Measurements from ENCODE around the gene TGIF1. TPM values are rescaled to one million over a fixed set of nuclear protein-coding genes. Genes with fewer than 3 reads are reported as not detected.

Gene TGIF1
- total RNA-seq, 1 donor from 2014 or later, result 170 TPM

- no peak for TF ChIP-seq CTCF (conservative IDR thresholded peaks at IDR 0.05; ENCODE audit: low read depth, low read length)
- DNase-seq (ENCODE audit: low read depth), result no peak
- no peak overlapping the region for H3K4me3 ChIP-seq (ENCODE audit: low read depth, low read length)
Observed at GRCh38 chr18:3420919-3421279, 29.1 kb upstream of the TGIF1 start.

- no peak overlapping the region for H3K4me3 ChIP-seq (ENCODE audit: low read depth, low read length)
- no peak for TF ChIP-seq CTCF (conservative IDR thresholded peaks at IDR 0.05; ENCODE audit: low read depth, low read length)
- no peak for DNase-seq (ENCODE audit: low read depth)
Observed at GRCh38 chr18:3422905-3423304, 27.1 kb upstream of the TGIF1 start.

- TF ChIP-seq CTCF (conservative IDR thresholded peaks at IDR 0.05; ENCODE audit: low read depth, low read length), result no peak
- H3K4me3 ChIP-seq (ENCODE audit: low read depth, low read length), result no peak overlapping the region
- no peak for DNase-seq (ENCODE audit: low read depth)
Observed at GRCh38 chr18:3424280-3424890, 25.6 kb upstream of the TGIF1 start.

GRCh38 chr18:3425030-3425429 lies 24.9 kb upstream of the TGIF1 start:
- no peak for TF ChIP-seq CTCF (conservative IDR thresholded peaks at IDR 0.05; ENCODE audit: low read depth, low read length)
- no peak for DNase-seq (ENCODE audit: low read depth)
- H3K4me3 ChIP-seq (ENCODE audit: low read depth, low read length), result no peak overlapping the region

- H3K4me3 ChIP-seq (ENCODE audit: low read depth, low read length), result no peak overlapping the region
- no peak for TF ChIP-seq CTCF (conservative IDR thresholded peaks at IDR 0.05; ENCODE audit: low read depth, low read length)
- no peak for DNase-seq (ENCODE audit: low read depth)
Observed at GRCh38 chr18:3425446-3425845, 24.5 kb upstream of the TGIF1 start.

- no peak overlapping the region for H3K4me3 ChIP-seq (ENCODE audit: low read depth, low read length)
- TF ChIP-seq CTCF (conservative IDR thresholded peaks at IDR 0.05; ENCODE audit: low read depth, low read length), result no peak
- DNase-seq (ENCODE audit: low read depth), result no peak
Observed at GRCh38 chr18:3426074-3426473, 23.9 kb upstream of the TGIF1 start.

GRCh38 chr18:3427944-3428343 lies 22.0 kb upstream of the TGIF1 start:
- no peak for TF ChIP-seq CTCF (conservative IDR thresholded peaks at IDR 0.05; ENCODE audit: low read depth, low read length)
- no peak for DNase-seq (ENCODE audit: low read depth)

More at GRCh38 chr18:3427944-3428343, 22.0 kb upstream of the TGIF1 start:
- H3K4me3 ChIP-seq (ENCODE audit: low read depth, low read length), result no peak overlapping the region
